ENCODE measurements around the gene FOXO3. TPM values are rescaled to one million over a fixed set of nuclear protein-coding genes. Genes with fewer than 3 reads are reported as not detected.

The FOXO3 gene
- total and polyA plus RNA-seq, 7 donors, result 13.8 to 84.7 (median 66.4) TPM

DNA sequence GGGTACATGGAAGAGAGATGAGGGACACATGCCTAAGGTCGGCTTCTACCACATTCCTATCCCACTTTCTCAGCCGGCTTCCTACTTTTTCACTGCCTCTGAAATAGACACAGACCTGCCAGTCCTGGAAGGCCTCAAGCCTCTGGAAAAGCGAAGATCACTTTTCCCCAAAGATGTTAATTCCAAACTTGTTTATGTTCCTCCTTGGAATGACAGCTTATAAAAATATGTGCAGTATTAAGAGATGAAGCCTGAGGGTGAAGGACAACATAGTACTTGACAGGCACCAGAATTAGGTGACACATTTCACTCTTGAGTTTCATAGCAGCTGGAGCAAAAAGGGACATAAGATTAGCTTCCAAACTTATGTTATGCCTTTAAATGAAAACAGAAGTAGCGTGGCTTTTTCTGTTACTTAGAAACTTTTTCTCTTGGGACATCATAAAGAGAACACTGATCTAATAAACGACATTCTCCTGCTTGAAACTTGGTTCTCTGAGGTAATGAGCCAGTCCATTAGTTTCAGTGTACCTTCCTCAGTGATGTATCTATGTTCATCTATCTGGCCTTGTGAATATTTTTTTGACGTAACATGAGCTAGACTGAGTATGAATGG lies 25.3 kb downstream of the FOXO3 start:
- peak overlapping the region; percentile 81 to 90 (median 86) for H3K27ac ChIP-seq

DNA sequence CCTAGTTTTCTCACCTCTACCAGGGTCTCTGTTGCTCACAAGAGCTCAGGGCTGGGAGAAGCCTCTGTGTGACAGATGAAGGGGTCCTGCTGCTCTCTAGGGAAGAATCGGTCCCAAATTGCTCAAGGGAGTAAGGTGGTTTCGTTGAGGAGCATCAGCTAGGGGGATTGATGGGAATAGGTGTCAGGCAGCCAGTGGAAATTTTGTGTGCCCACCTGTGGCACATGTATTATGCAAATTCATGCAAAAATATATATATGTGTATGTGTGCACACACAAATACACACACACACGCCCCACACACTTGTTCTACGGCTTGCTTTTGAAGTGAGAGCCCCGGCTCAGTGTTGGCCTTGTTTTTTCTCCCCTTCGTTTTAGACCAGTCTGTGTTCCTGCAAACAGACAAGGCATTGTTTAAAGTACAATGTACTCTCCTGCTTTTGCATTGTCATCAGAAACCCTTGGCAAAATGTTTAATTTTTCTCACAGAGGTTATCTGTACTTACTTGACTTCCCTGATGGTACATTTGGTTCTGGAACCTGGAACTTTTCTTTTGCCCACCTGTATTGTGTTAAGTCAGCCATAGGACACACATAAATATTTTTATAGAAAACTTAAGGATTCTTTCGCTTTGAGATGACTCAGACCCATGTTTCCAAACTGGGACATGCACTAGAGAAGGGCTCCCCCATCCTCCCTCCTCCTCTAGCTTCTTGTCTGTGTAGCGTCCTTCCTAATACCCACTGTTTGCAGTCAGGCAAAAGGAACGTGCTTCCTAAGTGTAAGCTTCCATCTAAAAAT lies 26.7 kb downstream of the FOXO3 start:
- 40 to 67% methylated on average over 9 of the region's 9 CpGs for WGBS, 2 donors
- TF ChIP-seq POLR2AphosphoS5 (IDR thresholded peaks at IDR 0.05) (peak; percentile 8 to 74 (median 67)), EP300 (IDR thresholded peaks at IDR 0.05) (peak in 1 of 4 donors; percentile 62), POLR2A (IDR thresholded peaks at IDR 0.05) (no peak)
- TF ChIP-seq, protein P1, sequence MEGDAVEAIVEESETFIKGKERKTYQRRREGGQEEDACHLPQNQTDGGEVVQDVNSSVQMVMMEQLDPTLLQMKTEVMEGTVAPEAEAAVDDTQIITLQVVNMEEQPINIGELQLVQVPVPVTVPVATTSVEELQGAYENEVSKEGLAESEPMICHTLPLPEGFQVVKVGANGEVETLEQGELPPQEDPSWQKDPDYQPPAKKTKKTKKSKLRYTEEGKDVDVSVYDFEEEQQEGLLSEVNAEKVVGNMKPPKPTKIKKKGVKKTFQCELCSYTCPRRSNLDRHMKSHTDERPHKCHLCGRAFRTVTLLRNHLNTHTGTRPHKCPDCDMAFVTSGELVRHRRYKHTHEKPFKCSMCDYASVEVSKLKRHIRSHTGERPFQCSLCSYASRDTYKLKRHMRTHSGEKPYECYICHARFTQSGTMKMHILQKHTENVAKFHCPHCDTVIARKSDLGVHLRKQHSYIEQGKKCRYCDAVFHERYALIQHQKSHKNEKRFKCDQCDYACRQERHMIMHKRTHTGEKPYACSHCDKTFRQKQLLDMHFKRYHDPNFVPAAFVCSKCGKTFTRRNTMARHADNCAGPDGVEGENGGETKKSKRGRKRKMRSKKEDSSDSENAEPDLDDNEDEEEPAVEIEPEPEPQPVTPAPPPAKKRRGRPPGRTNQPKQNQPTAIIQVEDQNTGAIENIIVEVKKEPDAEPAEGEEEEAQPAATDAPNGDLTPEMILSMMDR (IDR thresholded peaks at IDR 0.05), result no peak
- peaks cover 2 to 98% (median 96%) of the 10 kb centered on the region in 4 donors for H3K4me1 ChIP-seq
- no peaks in the 10 kb centered on the region for H3K36me3 ChIP-seq
- H3K27ac ChIP-seq, result peak overlapping the region; percentile 81 to 90 (median 86)
- intact Hi-C loops (cut with DNase I), result loop anchor here (2.0 kb wide), 1 partner anchor 21 kb away; no protein-coding TSS in a partner anchor
- H3K27me3 ChIP-seq, result no peaks in the 10 kb centered on the region
- DNase-seq, result peak; percentile 77
- H3K4me3 ChIP-seq, result peak overlapping the region in 1 of 4 donors; percentile 9
- H3K9me3 ChIP-seq, result no peaks in the 10 kb centered on the region

More for the DNA sequence above, 25.3 kb downstream of the FOXO3 start:
- Histone ChIP-seq H3K36me3 (no peaks in the 10 kb centered on the region), H3K27me3 (no peaks in the 10 kb centered on the region), H3K4me1 (peaks cover 2 to 98% (median 96%) of the 10 kb centered on the region in 4 donors), H3K4me3 (no peak overlapping the region), H3K9me3 (no peaks in the 10 kb centered on the region)
- TF ChIP-seq POLR2AphosphoS5 (IDR thresholded peaks at IDR 0.05) (no peak), POLR2A (IDR thresholded peaks at IDR 0.05) (no peak), EP300 (IDR thresholded peaks at IDR 0.05) (no peak)
- TF ChIP-seq, protein P1 (IDR thresholded peaks at IDR 0.05), result no peak
- intact Hi-C loops (cut with DNase I), result no loop called here
- DNase-seq, result no peak
- WGBS, 2 donors, result 73 to 80% methylated on average over 6 of the region's 6 CpGs

DNA sequence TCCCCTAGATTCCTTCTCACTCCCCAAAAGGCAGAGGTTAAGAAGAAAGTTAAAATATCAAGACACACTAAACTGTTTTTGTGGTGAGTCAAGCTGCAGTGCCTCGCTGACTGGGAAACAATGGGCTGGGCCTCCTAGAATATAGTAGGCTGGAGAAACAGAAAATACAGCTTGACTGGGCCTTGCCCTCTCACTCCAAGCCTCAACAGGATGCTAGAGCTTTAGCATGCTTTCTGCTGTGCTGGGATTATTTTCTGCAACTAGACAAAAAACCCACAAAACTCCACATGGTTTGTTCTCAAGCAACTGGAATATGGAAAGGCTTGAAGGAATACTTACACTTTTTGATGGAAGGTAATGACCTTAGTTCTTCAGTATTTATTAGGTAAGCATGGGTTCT lies 27.9 kb downstream of the FOXO3 start:
- no peaks in the 10 kb centered on the region for H3K27me3 ChIP-seq
- H3K9me3 ChIP-seq, result no peaks in the 10 kb centered on the region
- no peak for DNase-seq
- intact Hi-C loops (cut with DNase I), result loop anchor here (2.0 kb wide), 1 partner anchor 22 kb away; no protein-coding TSS in a partner anchor
- no peak overlapping the region for H3K4me3 ChIP-seq
- WGBS, 2 donors, result 18 to 19% methylated on average over 1 of the region's 1 CpG
- H3K36me3 ChIP-seq, result no peaks in the 10 kb centered on the region
- H3K4me1 ChIP-seq, result peaks cover 2 to 98% (median 96%) of the 10 kb centered on the region in 4 donors
- TF ChIP-seq POLR2A (IDR thresholded peaks at IDR 0.05) (no peak), POLR2AphosphoS5 (IDR thresholded peaks at IDR 0.05) (peak in 1 of 4 donors; percentile 49)
- peak overlapping the region; percentile 81 to 90 (median 86) for H3K27ac ChIP-seq

DNA sequence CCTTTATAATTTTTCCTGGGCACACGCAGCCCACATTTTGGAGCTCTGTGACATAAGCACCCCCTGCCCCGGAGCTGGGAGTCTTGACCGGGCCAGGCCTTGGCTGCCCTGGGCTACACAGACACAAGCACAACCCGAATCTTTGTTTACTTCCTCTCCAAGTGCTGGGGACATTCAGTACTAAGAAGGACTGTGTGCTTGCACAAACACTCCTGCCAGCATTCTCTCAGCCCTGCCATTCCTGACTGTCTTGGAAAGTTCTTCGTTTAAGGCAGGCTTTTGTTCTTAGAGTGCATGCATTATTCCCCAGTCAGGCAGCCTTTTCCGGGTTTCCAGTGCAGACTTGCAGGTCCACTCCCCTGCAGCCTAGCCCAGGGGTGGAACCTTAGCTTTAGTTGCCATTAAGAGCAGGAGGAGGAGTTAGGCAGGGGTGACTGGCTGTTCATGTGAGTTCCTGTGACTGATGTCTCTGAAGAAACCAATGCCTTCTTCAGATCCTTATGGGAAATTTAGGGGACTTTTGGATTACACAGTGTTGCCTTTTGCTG lies 28.6 kb downstream of the FOXO3 start:
- Histone ChIP-seq H3K4me3 (peak overlapping the region in 3 of 4 donors; percentile 2 to 25 (median 14)), H3K36me3 (no peaks in the 10 kb centered on the region), H3K27me3 (no peaks in the 10 kb centered on the region), H3K27ac (peak overlapping the region; percentile 81 to 90 (median 86)), H3K9me3 (no peaks in the 10 kb centered on the region), H3K4me1 (peaks cover 2 to 98% (median 96%) of the 10 kb centered on the region in 4 donors)
- intact Hi-C loops (cut with DNase I), result loop anchor here (2.0 kb wide), 1 partner anchor 23 kb away; no protein-coding TSS in a partner anchor
- WGBS, 2 donors, result 11 to 36% methylated on average over 6 of the region's 6 CpGs
- TF ChIP-seq, protein P1 (IDR thresholded peaks at IDR 0.05), result no peak
- TF ChIP-seq EP300 (IDR thresholded peaks at IDR 0.05) (peak; percentile 93 to 99 (median 96)), POLR2A (IDR thresholded peaks at IDR 0.05) (peak in 1 of 2 donors; percentile 10), POLR2AphosphoS5 (IDR thresholded peaks at IDR 0.05) (peak; percentile 81 to 96 (median 95))
- peak; percentile 96 for DNase-seq
